HepG2 (cell line): ENCODE measurements around the gene TMEM184C. TPM values are rescaled to one million over a fixed set of nuclear protein-coding genes. Genes with fewer than 3 reads are reported as not detected.
A peak's percentile ranks its signal among the peaks of the same experiment; 100 is the strongest.

ENCODE experiments used
- AHR ChIP-seq: IDR thresholded peaks from 2 replicates; pipeline ENCODE4 v1.6.1; 2018; ENCODE audit warnings: missing genetic modification reagents, missing compliant biosample characterization
- ATF1 ChIP-seq: IDR thresholded peaks from 2 replicates; pipeline ENCODE4 v1.6.1; 2016; ENCODE audit warnings: mild to moderate bottlenecking, control low read depth
- GATA4 ChIP-seq: sonication (generic); IDR thresholded peaks from 2 replicates; pipeline ENCODE4 v1.6.1; 2016; ENCODE audit warnings: antibody characterized with exemption, low read depth, borderline replicate concordance
- KDM1A ChIP-seq: IDR thresholded peaks from 2 replicates; pipeline ENCODE4 v1.6.1; 2016; ENCODE audit warnings: missing compliant biosample characterization
- KMT2B ChIP-seq: IDR thresholded peaks from 2 replicates; pipeline ENCODE4 v1.6.1; 2016; ENCODE audit warnings: missing genetic modification reagents, missing compliant biosample characterization
- NFE2L1 ChIP-seq: sonication (generic); formaldehyde crosslinking; IDR thresholded peaks from 2 replicates; pipeline ENCODE4 v1.4.0; 2020; ENCODE audit warnings: missing genetic modification reagents, mild to moderate bottlenecking, borderline replicate concordance
- PHB2 ChIP-seq: fragments of 450-650 bp; IDR thresholded peaks from 2 replicates; pipeline ENCODE4 v1.6.1; 2018; ENCODE audit not compliant: partially characterized antibody
- SATB2 ChIP-seq: sonication (generic); formaldehyde crosslinking; IDR thresholded peaks from 2 replicates; pipeline ENCODE4 v1.5.0; 2020; ENCODE audit warnings: missing genetic modification reagents
- SIN3A ChIP-seq: IDR thresholded peaks from 2 replicates; pipeline ENCODE4 v1.6.1; 2011; ENCODE audit warnings: low read depth, mild to moderate bottlenecking, control low read depth, low read length, borderline replicate concordance
- SMAD3 ChIP-seq: sonication (generic); formaldehyde crosslinking; IDR thresholded peaks from 2 replicates; pipeline ENCODE4 v1.4.0; 2020; ENCODE audit warnings: missing genetic modification reagents
- SP4 ChIP-seq: sonication (generic); formaldehyde crosslinking; IDR thresholded peaks from 2 replicates; pipeline ENCODE4 v1.8.1; 2023; ENCODE audit warnings: mild to moderate bottlenecking, missing genetic modification reagents
- SSRP1 ChIP-seq: IDR thresholded peaks from 2 replicates; pipeline ENCODE4 v1.6.1; 2016; ENCODE audit warnings: control low read depth
- ZFP36 ChIP-seq: fragments of 150-350 bp; IDR thresholded peaks from 2 replicates; pipeline ENCODE4 v1.6.1; 2018; ENCODE audit warnings: borderline replicate concordance, low read length, low read depth; ENCODE audit not compliant: partially characterized antibody
- ZNF343 ChIP-seq: sonication (generic); formaldehyde crosslinking; IDR thresholded peaks from 2 replicates; pipeline ENCODE4 v1.4.0; 2020; ENCODE audit warnings: mild to moderate bottlenecking, missing genetic modification reagents
- ZNF557 ChIP-seq: sonication (generic); formaldehyde crosslinking; IDR thresholded peaks from 2 replicates; pipeline ENCODE4 v1.4.0; 2020; ENCODE audit warnings: missing genetic modification reagents
- ZNF605 ChIP-seq: sonication (generic); formaldehyde crosslinking; IDR thresholded peaks from 2 replicates; pipeline ENCODE4 v1.8.0; 2022; ENCODE audit warnings: mild to moderate bottlenecking, missing genetic modification reagents
- ZNF83 ChIP-seq: sonication (generic); formaldehyde crosslinking; IDR thresholded peaks from 2 replicates; pipeline ENCODE4 v1.4.0; 2020; ENCODE audit warnings: missing genetic modification reagents, mild to moderate bottlenecking, borderline replicate concordance
- polyA plus RNA-seq, 8 experiments: library from polyadenylated mRNA; depleted of rRNA in 3 of 8; stranded (reverse) in 7 of 8; unstranded in 1 of 8; fragments of >200 nt; fragmentation: Illumina TruSeq in 4 of 8; extraction: Trizol in 4 of 8; gene quantifications; 2 replicates each; pipeline versions ENCODE4 v1.2.1 to v1.2.3, GENCODE V29; 2011 to 2016; ENCODE audit warnings: low read depth in 4 of 8, missing spikeins in 1 of 8, mixed read lengths in 1 of 8; ENCODE audit not compliant: insufficient read depth in 1 of 8
- total RNA-seq, 5 experiments: library from RNA; depleted of rRNA; stranded (reverse); fragments of >200 nt; fragmentation: Illumina TruSeq; extraction: Trizol; gene quantifications; 2 replicates each; pipeline ENCODE4 v1.2.3, GENCODE V29; 2016; ENCODE audit warnings: low read depth in 1 of 5
- TF ChIP-seq, protein P1 (sequence below): sonication (generic); formaldehyde crosslinking; conservative IDR thresholded peaks from 2 replicates; pipeline ENCODE4 v1.4.0; 2020; ENCODE audit warnings: mild to moderate bottlenecking, missing genetic modification reagents, moderate library complexity
- TF ChIP-seq, protein P2 (sequence below): sonication (generic); formaldehyde crosslinking; IDR thresholded peaks from 2 replicates; pipeline ENCODE4 v1.8.1; 2022; ENCODE audit warnings: low read depth, mild to moderate bottlenecking, missing genetic modification reagents
- TF ChIP-seq, protein P3 (sequence below): sonication (generic); formaldehyde crosslinking; IDR thresholded peaks from 2 replicates; pipeline ENCODE4 v1.8.1; 2023; ENCODE audit warnings: missing genetic modification reagents, inconsistent platforms, borderline replicate concordance
- TF ChIP-seq, protein P4 (sequence below): sonication (generic); formaldehyde crosslinking; IDR thresholded peaks from 2 replicates; pipeline ENCODE4 v1.8.0; 2022; ENCODE audit warnings: missing genetic modification reagents, low read depth, mild to moderate bottlenecking, borderline replicate concordance

Gene TMEM184C
- total and polyA plus RNA-seq, 2 of the 13 experiments (the other 11 are each of a cell fraction or from before 2014, with no cell fraction given): 13.9 to 26.1 TPM

- TF ChIP-seq, protein P1, sequence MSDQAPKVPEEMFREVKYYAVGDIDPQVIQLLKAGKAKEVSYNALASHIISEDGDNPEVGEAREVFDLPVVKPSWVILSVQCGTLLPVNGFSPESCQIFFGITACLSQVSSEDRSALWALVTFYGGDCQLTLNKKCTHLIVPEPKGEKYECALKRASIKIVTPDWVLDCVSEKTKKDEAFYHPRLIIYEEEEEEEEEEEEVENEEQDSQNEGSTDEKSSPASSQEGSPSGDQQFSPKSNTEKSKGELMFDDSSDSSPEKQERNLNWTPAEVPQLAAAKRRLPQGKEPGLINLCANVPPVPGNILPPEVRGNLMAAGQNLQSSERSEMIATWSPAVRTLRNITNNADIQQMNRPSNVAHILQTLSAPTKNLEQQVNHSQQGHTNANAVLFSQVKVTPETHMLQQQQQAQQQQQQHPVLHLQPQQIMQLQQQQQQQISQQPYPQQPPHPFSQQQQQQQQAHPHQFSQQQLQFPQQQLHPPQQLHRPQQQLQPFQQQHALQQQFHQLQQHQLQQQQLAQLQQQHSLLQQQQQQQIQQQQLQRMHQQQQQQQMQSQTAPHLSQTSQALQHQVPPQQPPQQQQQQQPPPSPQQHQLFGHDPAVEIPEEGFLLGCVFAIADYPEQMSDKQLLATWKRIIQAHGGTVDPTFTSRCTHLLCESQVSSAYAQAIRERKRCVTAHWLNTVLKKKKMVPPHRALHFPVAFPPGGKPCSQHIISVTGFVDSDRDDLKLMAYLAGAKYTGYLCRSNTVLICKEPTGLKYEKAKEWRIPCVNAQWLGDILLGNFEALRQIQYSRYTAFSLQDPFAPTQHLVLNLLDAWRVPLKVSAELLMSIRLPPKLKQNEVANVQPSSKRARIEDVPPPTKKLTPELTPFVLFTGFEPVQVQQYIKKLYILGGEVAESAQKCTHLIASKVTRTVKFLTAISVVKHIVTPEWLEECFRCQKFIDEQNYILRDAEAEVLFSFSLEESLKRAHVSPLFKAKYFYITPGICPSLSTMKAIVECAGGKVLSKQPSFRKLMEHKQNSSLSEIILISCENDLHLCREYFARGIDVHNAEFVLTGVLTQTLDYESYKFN (CRISPR knock-in tag): peak; percentile 60; the same call in 1 of the 2 replicates
- TF ChIP-seq PHB2 (no peak), SSRP1 (peak; percentile 65; the same call in 1 of the 2 replicates), KDM1A (peak; percentile 12; the same call in 1 of the 2 replicates), GATA4 (no peak), NFE2L1 (CRISPR knock-in tag) (no peak), ATF1 (peak; percentile 96), SIN3A (peak; percentile 81; the same call in 1 of the 2 replicates), KMT2B (CRISPR knock-in tag) (peak; percentile 92), ZNF557 (CRISPR knock-in tag) (no peak; the same call in 1 of the 2 replicates), ZNF83 (CRISPR knock-in tag) (no peak), AHR (CRISPR knock-in tag) (0 out of 2 replicates have a peak, but pooled peaks have one; percentile 68), ZNF605 (CRISPR knock-in tag) (peak; percentile 68), ZNF343 (CRISPR knock-in tag) (no peak), ZFP36 (no peak), SMAD3 (CRISPR knock-in tag) (peak; percentile 78), SATB2 (CRISPR knock-in tag) (peak; percentile 64; the same call in 1 of the 2 replicates), SP4 (CRISPR knock-in tag) (peak; percentile 69; the same call in 1 of the 2 replicates)
- TF ChIP-seq, protein P2, sequence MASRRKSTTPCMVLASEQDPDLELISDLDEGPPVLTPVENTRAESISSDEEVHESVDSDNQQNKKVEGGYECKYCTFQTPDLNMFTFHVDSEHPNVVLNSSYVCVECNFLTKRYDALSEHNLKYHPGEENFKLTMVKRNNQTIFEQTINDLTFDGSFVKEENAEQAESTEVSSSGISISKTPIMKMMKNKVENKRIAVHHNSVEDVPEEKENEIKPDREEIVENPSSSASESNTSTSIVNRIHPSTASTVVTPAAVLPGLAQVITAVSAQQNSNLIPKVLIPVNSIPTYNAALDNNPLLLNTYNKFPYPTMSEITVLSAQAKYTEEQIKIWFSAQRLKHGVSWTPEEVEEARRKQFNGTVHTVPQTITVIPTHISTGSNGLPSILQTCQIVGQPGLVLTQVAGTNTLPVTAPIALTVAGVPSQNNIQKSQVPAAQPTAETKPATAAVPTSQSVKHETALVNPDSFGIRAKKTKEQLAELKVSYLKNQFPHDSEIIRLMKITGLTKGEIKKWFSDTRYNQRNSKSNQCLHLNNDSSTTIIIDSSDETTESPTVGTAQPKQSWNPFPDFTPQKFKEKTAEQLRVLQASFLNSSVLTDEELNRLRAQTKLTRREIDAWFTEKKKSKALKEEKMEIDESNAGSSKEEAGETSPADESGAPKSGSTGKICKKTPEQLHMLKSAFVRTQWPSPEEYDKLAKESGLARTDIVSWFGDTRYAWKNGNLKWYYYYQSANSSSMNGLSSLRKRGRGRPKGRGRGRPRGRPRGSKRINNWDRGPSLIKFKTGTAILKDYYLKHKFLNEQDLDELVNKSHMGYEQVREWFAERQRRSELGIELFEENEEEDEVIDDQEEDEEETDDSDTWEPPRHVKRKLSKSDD: peak; percentile 99
- TF ChIP-seq, protein P3, sequence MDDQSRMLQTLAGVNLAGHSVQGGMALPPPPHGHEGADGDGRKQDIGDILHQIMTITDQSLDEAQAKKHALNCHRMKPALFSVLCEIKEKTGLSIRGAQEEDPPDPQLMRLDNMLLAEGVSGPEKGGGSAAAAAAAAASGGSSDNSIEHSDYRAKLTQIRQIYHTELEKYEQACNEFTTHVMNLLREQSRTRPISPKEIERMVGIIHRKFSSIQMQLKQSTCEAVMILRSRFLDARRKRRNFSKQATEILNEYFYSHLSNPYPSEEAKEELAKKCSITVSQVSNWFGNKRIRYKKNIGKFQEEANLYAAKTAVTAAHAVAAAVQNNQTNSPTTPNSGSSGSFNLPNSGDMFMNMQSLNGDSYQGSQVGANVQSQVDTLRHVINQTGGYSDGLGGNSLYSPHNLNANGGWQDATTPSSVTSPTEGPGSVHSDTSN (CRISPR knock-in tag): no peak
- TF ChIP-seq, protein P4, sequence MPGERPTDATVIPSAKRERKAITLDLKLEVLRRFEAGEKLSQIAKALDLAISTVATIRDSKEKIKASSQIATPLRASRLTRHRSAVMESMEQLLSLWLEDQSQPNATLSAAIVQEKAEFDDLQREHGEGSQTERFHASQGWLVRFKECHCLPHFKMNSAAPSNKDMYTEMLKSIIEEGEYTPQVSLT (CRISPR knock-in tag): no peak
Observed at GRCh38 chr4:147683717-147684700, 66.8 kb downstream of the TMEM184C start, which contains the start of gene PRMT9 (continued).
